ENCODE data around the gene APLF. TPM values are rescaled to one million over a fixed set of nuclear protein-coding genes. Genes with fewer than 3 reads are reported as not detected.
"Not testable (repeated sequence)": the region's sequence is repeated elsewhere in the genome, so short reads cannot be mapped to it uniquely, and the experiment has no call there.

Gene APLF
- total RNA-seq, 8 experiments from 2014 or later, result 1.8 to 3.9 (median 3.0) TPM

DNA sequence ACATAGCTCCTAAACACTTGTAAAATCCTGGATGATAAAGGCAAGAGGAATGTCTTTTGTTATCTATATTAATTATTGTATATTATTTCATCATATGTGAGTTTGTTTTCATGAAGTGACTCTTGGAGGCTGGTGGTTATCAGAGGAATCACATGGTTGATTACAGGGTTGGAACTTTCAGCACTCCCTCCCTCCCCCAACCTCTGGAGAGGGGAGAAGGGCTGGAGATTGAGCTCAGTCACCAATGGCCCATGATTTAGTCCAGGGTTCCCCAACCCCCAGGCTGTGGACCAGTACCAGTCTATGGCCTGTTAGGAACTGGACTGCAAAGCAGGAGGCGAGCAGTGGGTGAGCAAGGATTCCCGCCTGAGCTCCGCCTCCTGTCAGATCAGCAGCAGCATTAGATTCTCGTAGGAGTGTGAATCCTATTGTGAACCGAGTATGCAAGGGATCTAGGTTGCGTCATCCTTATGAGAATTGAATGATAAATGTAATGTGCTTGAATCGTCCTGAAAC is 38.0 kb upstream of the APLF start:
- H3K27ac ChIP-seq, result no peak overlapping the region
- in situ Hi-C loops (cut with MboI; ENCODE audit: low pct_unique_long_range_greater_than_20kb in 2 of 9, low sequenced_read_pairs in 9 of 9, unreplicated experiment in 9 of 9), result loop anchor here in 5 of 9 experiments (25.0 kb wide), 3 partner anchors 117 to 317 kb away; partner anchors contain the start of gene CNRIP1 (in 1 of the 5)
- H3K4me1 ChIP-seq (replicated peaks in 1 of 2), result no peaks in the 10 kb centered on the region
- ATAC-seq (replicated peaks in 6 of 8), result peak in 4 of 8 experiments; percentile 33 to 69 (median 48)
- 42 to 87% (median 63%) methylated on average over 1 to 4 of the region's 7 CpGs; no CpG with 5 or more reads in 4 of the 10 experiments for WGBS, 10 experiments
- no peak overlapping the region for H3K4me3 ChIP-seq

DNA sequence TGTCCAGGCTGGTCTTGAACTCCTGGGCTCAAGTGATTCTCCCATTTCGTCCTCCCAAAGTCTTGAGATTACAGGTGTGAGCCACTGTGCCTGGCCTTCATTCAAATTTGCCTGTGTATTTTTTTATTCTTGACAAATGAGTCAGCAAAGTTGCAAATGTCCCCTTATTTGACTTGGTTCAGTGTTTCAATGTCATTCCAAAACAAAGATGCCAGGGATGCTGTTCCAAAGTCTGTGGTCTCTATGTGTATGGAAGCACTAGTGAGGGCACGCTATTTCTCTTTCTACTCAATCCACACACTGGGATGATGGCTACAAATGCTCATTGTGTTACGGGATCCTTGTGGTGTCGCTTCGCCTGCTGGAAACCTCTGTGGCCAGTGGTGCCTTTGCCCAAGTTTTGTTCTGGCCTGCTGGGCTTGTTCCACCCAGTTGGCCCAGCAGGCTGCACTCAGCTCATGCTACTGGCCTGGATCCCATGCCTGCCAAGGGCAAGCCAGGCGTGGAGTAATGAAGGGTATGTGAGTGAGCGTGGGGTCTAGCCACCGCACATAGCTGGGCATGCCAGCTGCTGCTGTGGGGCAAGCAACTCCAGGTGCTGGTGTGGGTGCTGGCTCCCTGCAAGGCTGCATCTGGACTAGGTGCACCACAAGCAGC is 35.9 kb upstream of the APLF start:
- no peak overlapping the region for H3K27ac ChIP-seq
- 41 to 100% (median 63%) methylated on average over 1 to 4 of the region's 8 CpGs; no CpG with 5 or more reads in 2 of the 10 experiments for whole genome bisulfite sequencing, 10 experiments
- no peaks in the 10 kb centered on the region for H3K4me1 ChIP-seq (replicated peaks in 1 of 2)
- in situ Hi-C loops (cut with MboI; ENCODE audit: low pct_unique_long_range_greater_than_20kb in 2 of 9, low sequenced_read_pairs in 9 of 9, unreplicated experiment in 9 of 9), result loop anchor here in 7 of 9 experiments (10.0 to 25.0 kb wide), 5 partner anchors 67 to 319 kb away; partner anchors contain the start of genes CNRIP1 (in 1 of the 7) and PLEK (in 1 of the 7)
- ATAC-seq (replicated peaks in 6 of 8), result no peak
- no peak overlapping the region for H3K4me3 ChIP-seq

DNA sequence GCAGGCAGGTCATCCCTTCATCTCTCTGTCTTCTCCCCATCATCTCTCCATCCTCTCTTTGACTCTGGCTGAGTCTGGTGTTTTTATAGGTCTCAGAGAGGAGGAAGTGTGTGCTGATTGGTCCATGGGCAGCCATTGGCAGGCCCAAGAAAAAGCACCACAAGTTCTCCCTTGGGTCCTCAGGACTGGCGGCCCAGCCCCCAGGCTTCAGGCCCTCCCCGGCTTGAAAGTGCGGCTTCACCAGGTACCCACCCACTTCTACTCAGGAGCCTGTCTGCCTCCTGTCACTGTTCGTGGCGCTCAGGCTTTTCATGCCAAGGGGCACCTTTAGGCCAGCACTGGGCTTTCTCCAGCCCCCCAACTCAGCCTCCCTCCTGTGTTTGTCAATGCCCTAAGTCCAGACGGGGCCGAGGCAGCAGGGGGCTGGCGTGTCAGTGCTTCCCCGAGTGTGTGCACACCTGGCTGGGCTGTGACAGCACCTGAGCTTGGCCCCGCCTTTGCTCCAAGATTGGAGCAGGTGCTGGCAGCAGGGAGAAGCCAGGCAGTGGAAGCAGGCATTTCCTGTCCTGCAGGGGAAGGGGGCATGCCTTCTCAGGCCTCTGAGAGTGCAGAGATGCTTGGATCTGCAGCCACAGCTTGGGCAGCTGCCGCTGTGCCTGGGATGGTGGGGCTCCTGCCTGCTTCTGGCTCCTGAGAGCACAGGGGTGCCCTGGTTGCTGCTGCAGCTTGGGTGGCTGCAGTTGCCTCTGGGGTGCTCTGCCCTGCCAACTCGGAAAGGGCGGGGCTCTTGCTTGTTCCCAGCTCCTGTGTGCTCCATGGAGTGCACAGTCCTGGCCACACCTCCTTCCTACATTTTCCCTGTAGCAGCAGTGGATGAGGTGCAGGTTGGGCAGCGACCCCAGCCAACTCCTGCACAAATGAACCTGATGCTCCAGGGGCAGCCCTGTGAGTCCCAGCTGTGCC is 34.4 kb upstream of the APLF start:
- in situ Hi-C loops (cut with MboI; ENCODE audit: low pct_unique_long_range_greater_than_20kb in 2 of 9, low sequenced_read_pairs in 9 of 9, unreplicated experiment in 9 of 9), result loop anchor here in 7 of 9 experiments (10.0 to 25.0 kb wide), 5 partner anchors 68 to 321 kb away; partner anchors contain the start of genes CNRIP1 (in 1 of the 7) and PLEK (in 1 of the 7)
- 40 to 96% (median 81%) methylated on average over 1 to 4 of the region's 14 CpGs; no CpG with 5 or more reads in 4 of the 10 experiments for WGBS, 10 experiments
- H3K27ac ChIP-seq, result no peak overlapping the region
- H3K4me1 ChIP-seq (replicated peaks in 1 of 2), result no peaks in the 10 kb centered on the region
- no peak for ATAC-seq (replicated peaks in 6 of 8)
- no peak overlapping the region for H3K4me3 ChIP-seq

DNA sequence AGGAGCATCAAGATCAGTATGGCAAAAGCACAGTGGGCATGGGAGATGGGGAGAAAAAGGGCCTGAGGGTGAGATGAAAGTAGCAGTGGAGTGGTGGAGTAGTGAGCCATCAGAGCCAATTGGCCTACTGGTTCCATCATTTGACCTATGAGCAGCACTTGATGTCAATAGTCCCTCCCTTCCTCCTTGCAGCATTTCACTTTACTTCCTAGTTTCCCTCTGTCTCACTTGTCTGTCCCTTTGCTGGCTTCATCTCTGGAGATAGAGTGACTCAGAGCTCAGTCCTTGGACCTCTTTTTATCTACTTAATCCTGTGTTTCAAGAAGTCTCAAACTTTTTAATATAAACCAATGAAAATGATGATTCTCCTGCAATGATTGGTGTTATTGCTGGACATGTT is 32.4 kb upstream of the APLF start:
- ATAC-seq (replicated peaks in 6 of 8), result no peak
- in situ Hi-C loops (cut with MboI; ENCODE audit: low pct_unique_long_range_greater_than_20kb in 2 of 9, low sequenced_read_pairs in 9 of 9, unreplicated experiment in 9 of 9), result loop anchor here in 7 of 9 experiments (10.0 to 25.0 kb wide), 5 partner anchors 70 to 323 kb away; partner anchors contain the start of genes CNRIP1 (in 1 of the 7) and PLEK (in 1 of the 7)
- Histone ChIP-seq H3K4me1 (replicated peaks in 1 of 2) (no peaks in the 10 kb centered on the region), H3K4me3 (no peak overlapping the region), H3K27ac (no peak overlapping the region)

DNA sequence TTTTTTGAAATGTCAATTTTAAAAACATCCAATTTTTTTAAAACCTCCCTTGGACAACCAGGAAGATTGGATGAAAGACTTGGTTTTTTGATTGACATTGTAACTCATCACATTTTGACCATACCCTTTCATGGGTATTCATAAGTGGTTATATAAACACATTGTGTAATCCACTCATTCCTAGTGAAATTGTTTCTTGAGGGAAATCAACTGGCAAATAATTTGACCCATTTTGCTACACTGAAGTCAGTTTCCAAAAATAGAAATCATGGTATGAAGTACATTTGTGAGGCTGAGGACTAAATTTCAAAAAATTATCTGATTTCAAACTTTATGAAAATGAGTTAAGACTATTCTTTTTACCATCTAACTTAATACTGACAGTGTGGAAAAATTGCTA is 31.8 kb upstream of the APLF start:
- Histone ChIP-seq H3K27ac (no peak overlapping the region), H3K4me1 (replicated peaks in 1 of 2) (peaks cover 0 to 4% of the 10 kb centered on the region in 2 donors), H3K4me3 (no peak overlapping the region)
- no peak for ATAC-seq (replicated peaks in 6 of 8)
- in situ Hi-C loops (cut with MboI; ENCODE audit: low pct_unique_long_range_greater_than_20kb in 2 of 9, low sequenced_read_pairs in 9 of 9, unreplicated experiment in 9 of 9), result loop anchor here in 7 of 9 experiments (10.0 to 25.0 kb wide), 5 partner anchors 71 to 323 kb away; partner anchors contain the start of genes CNRIP1 (in 1 of the 7) and PLEK (in 1 of the 7)

DNA sequence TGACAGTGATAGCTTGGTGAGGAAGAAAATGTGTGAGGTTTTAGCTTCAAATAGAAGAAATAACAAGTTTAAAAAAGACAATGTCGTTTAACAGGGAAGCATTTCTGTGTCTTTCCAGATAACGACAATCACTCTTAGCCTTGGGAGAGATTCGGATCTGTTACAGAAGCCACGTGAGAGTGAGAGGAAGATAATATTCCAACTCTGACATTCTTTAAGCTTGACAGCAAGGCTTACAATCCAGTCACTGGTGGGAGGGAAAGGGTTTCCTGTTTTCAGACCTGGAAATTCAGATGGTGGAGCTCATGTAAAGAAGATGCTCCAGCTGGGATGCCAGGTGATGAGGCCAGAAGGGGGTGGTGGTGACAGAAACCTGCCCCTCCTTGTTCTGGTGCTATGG is 31.1 kb upstream of the APLF start:
- WGBS, 10 experiments, result 0 to 83% (median 71%) methylated on average over 1 to 4 of the region's 4 CpGs; no CpG with 5 or more reads in 1 of the 10 experiments
- H3K4me3 ChIP-seq, result no peak overlapping the region
- in situ Hi-C loops (cut with MboI; ENCODE audit: low pct_unique_long_range_greater_than_20kb in 2 of 9, low sequenced_read_pairs in 9 of 9, unreplicated experiment in 9 of 9), result loop anchor here in 7 of 9 experiments (10.0 to 25.0 kb wide), 5 partner anchors 71 to 324 kb away; partner anchors contain the start of genes CNRIP1 (in 1 of the 7) and PLEK (in 1 of the 7)
- peak in 2 of 8 experiments; percentile 25 to 58 for ATAC-seq (replicated peaks in 6 of 8)
- peaks cover 0 to 4% of the 10 kb centered on the region in 2 donors for H3K4me1 ChIP-seq (replicated peaks in 1 of 2)
- no peak overlapping the region for H3K27ac ChIP-seq

DNA sequence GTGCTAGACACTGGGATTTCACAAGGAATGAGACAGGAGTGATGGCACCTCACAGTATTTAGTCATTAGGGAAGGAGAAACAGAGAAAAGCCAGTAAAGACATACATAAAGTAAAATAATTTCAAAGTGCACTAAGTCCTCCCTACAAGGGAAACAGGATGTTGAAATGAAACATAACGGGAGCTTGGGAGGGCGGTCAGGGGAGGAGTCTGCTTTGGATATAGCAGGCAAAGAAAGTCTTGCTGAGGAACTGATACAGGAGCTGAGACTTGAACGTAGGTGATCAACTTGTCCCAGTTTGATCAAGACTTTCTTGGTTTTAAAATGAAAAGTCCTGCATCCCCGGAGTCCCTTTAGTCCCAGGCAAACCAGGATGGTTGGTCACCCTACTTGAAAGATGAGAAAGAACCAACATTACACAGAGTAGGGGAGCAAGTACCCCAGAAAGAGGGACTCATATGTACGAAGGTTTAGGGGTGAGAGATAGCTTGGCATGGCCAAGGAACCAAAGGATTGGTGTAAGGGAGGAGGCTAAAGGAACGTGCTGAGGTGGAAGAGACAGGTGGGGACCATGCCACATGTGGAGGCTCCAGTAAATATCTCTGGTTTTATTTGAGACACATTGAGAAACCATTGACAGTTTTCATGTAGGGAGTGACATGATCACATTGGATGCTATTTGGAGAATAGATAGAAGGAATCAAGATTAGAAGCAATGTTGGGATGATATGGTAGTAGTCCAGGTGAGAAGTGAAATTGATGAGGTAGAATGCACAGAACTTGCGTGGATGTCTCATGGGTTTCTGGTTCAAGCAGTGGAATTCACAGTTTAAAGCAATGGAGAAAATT is 28.7 kb upstream of the APLF start:
- 62 to 98% (median 83%) methylated on average over 2 to 7 of the region's 7 CpGs; no CpG with 5 or more reads in 1 of the 10 experiments for WGBS, 10 experiments
- in situ Hi-C loops (cut with MboI; ENCODE audit: low pct_unique_long_range_greater_than_20kb in 2 of 9, low sequenced_read_pairs in 9 of 9, unreplicated experiment in 9 of 9), result loop anchor here in 7 of 9 experiments (10.0 to 25.0 kb wide), 5 partner anchors 74 to 326 kb away; partner anchors contain the start of genes CNRIP1 (in 1 of the 7) and PLEK (in 1 of the 7)
- H3K27ac ChIP-seq, result no peak overlapping the region

DNA sequence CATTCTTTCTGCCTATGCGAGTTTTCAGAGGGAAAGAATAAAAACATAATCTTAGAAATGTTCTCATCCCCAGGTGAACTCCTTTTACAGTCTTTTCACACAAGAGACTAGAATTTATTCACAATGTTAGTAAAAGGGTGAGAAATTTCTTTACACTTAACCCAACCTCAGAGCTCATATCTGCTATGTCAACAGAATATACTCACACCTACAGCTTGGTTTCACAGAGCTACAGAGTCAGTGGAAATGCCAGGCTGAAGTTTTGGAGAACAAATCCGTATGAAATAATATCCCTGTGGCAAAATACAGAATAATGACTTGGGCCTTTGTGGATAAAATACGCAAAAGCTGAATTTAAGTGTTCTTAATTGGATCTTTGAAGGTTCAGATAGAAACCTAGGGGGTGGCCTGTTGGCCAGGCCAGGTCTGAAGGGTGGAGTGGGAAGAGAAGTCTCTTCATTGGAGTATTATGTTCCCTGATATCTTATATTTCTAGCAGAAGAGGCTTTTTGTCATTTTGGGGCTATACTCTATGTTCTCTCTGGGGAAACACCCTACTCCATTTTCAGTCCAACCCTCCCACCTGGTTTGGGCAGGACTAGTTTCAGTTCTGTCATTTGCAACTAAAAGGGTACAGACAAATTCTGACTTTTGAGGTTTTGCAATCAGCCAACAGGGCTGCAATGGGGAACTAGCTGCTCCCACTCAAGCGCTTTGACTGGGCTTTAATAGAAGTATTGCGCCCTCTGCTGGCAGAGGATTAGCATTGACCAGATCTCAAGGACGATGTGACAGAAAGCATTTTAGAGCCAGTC is 26.0 kb upstream of the APLF start:
- 0 to 100% (median 52%) methylated on average over 1 to 6 of the region's 6 CpGs; no CpG with 5 or more reads in 1 of the 10 experiments for WGBS, 10 experiments
- in situ Hi-C loops (cut with MboI; ENCODE audit: low pct_unique_long_range_greater_than_20kb in 2 of 9, low sequenced_read_pairs in 9 of 9, unreplicated experiment in 9 of 9), result loop anchor here in 6 of 9 experiments (10.0 to 25.0 kb wide), 4 partner anchors 129 to 329 kb away; partner anchors contain the start of gene CNRIP1 (in 1 of the 6)
- Histone ChIP-seq H3K27ac (no peak overlapping the region), H3K4me1 (replicated peaks in 1 of 2) (peaks cover 0 to 4% of the 10 kb centered on the region in 2 donors), H3K4me3 (no peak overlapping the region)
- peak; percentile 73 to 95 (median 87) for ATAC-seq (replicated peaks in 6 of 8)

More for the DNA sequence above, 28.7 kb upstream of the APLF start:
- peaks cover 0 to 4% of the 10 kb centered on the region in 2 donors for H3K4me1 ChIP-seq (replicated peaks in 1 of 2)
- ATAC-seq (replicated peaks in 6 of 8), result no peak
- H3K4me3 ChIP-seq, result no peak overlapping the region

DNA sequence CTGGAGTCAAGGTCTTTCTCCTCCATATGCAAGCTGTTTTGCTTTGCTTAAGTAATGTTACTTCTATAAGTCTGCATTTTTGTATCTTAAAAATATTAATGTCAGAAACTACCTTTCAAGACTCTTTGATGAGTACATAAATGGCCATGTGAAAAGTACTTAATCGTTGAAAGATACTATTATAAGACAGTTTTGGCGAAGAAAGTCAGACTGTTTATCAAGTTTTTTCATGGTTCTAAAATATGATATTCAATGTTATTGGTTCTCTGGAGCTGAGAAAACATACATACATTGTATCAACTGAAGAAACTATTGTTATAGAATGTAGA is 25.4 kb upstream of the APLF start:
- H3K4me3 ChIP-seq, result no peak overlapping the region
- in situ Hi-C loops (cut with MboI; ENCODE audit: low pct_unique_long_range_greater_than_20kb in 2 of 9, low sequenced_read_pairs in 9 of 9, unreplicated experiment in 9 of 9), result loop anchor here in 6 of 9 experiments (10.0 to 25.0 kb wide), 4 partner anchors 130 to 330 kb away; partner anchors contain the start of gene CNRIP1 (in 1 of the 6)
- ATAC-seq (replicated peaks in 6 of 8), result no peak
- no peak overlapping the region for H3K27ac ChIP-seq
- WGBS, 10 experiments, result 56 to 100% (median 94%) methylated on average over 1 to 2 of the region's 2 CpGs; no CpG with 5 or more reads in 1 of the 10 experiments
- H3K4me1 ChIP-seq (replicated peaks in 1 of 2), result peaks cover 0 to 4% of the 10 kb centered on the region in 2 donors

DNA sequence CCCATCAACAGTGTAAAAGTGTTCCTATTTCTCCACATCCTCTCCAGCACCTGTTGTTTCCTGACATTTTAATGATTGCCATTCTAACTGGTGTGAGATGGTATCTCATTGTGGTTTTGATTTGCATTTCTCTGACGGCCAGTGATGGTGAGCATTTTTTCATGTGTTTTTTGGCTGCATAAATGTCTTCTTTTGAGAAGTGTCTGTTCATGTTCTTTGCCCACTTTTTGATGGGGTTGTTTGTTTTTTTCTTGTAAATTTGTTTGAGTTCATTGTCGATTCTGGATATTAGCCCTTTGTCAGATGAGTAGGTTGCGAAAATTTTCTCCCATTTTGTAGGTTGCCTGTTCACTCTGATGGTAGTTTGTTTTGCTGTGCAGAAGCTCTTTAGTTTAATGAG is 21.0 kb upstream of the APLF start:
- not testable (repeated sequence) for H3K27ac ChIP-seq; ATAC-seq (replicated peaks in 6 of 8); H3K4me1 ChIP-seq (replicated peaks in 1 of 2); H3K4me3 ChIP-seq
- in situ Hi-C loops (cut with MboI; ENCODE audit: low pct_unique_long_range_greater_than_20kb in 2 of 9, low sequenced_read_pairs in 9 of 9, unreplicated experiment in 9 of 9), result loop anchor here in 6 of 9 experiments (10.0 to 25.0 kb wide), 4 partner anchors 134 to 334 kb away; partner anchors contain the start of gene CNRIP1 (in 1 of the 6)
- no CpG with 5 or more reads among the region's 3 CpGs for WGBS, 10 experiments

DNA sequence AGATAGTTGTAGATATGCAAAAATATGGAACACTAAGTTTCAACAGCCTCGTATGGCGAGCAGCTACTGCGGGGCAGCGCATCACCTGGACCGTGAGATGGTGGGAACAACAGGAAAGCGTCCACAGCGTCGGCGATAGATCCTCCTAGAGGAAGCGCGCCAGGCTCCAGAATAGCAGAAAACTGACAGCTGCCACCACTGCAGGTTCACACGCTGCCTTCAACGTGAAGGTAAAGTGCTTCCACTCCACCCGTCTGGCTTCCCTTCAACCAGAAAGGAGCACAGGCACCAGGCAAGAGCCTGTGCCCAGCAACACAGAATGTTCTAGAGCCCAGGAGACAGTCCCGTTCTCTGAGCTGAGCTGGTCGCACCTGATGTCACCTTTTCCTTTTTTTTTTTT is 20.3 kb upstream of the APLF start:
- Histone ChIP-seq H3K4me1 (replicated peaks in 1 of 2) (no peaks in the 10 kb centered on the region), H3K27ac (no peak overlapping the region), H3K4me3 (no peak overlapping the region)
- WGBS, 10 experiments, result 75 to 100% (median 98%) methylated on average over 2 to 9 of the region's 16 CpGs; no CpG with 5 or more reads in 5 of the 10 experiments
- in situ Hi-C loops (cut with MboI; ENCODE audit: low pct_unique_long_range_greater_than_20kb in 2 of 9, low sequenced_read_pairs in 9 of 9, unreplicated experiment in 9 of 9), result loop anchor here in 6 of 9 experiments (10.0 to 25.0 kb wide), 4 partner anchors 135 to 335 kb away; partner anchors contain the start of gene CNRIP1 (in 1 of the 6)
- no peak for ATAC-seq (replicated peaks in 6 of 8)

Measured in motor neuron (in vitro differentiated cells).